ENCODE data around the gene KAT7. TPM values are rescaled to one million over a fixed set of nuclear protein-coding genes. Genes with fewer than 3 reads are reported as not detected.

Gene KAT7
- total RNA-seq, 1 donor from 2014 or later = 14.4 TPM

- ATAC-seq (no peak), DNase-seq (ENCODE audit: low spot score) (no peak)
Observed at GRCh38 chr17:49839455-49839854, 51.0 kb downstream of the KAT7 start.

DNA sequence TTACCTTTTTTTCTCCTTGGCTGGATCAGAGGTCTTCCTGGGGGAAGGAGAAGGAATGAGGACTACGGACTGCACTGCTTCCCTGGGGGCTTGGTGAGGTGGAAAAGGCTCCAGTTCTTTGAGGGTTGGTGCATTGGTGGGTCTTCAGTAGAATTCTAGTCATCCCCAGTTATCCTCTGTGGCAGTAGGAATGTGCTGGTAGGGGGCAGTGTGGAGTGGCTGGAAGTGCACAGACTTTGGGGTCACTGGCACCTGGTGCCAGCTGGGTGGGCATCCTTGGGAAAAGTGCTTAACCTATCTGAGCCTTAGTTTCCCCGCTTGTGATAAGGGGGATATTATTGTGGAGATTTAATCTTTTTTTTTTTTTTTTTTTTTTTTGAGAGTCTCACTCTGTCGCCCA lies 53.1 kb downstream of the KAT7 start:
- no peak for ATAC-seq
- DNase-seq (ENCODE audit: low spot score) = no peak

DNA sequence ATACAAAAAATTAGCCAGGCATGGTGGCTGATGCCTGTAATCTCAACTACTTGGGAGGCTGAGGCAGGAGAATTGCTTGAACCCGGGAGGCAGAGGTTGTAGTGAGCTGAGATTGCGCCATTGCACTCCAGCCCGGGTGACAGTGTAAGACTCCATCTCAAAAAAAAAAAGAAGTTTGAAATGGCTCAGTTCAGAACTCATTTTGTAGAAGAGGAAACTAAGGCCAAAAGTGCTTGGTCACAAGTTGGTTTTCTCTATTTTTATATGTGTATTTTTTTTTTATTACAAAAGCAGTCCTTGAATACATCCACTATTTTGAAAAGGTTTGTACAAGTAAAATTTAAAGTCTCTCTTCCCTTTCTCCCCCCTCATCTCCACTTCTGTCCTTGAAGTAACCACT lies 53.9 kb downstream of the KAT7 start:
- ATAC-seq (no peak), DNase-seq (ENCODE audit: low spot score) (no peak)

- no peak for ATAC-seq
- no peak for DNase-seq (ENCODE audit: low spot score)
Observed at GRCh38 chr17:49842846-49843245, 54.4 kb downstream of the KAT7 start.

GRCh38 chr17:49843774-49844350 lies 55.4 kb downstream of the KAT7 start:
- no peak for ATAC-seq
- DNase-seq (ENCODE audit: low spot score) = no peak

DNA sequence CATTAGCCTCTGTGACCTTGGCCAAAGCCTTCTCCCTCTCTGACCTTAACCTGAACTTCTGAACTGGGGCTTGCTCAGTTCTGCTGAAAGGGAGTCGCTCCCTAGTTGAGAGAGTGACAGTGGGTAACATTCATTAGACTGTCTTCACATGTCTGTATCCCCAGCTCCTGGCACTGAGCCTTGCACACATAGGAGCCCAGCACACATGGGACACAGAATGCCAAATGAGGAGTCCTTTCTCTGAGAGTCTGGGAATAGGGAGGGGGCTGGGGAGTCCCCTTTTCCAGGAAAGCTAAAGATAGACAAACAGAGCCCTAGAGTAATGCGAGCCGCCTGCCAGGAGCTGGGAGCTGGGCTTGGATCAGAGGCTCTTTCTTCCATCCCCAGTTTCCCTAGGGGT lies 56.8 kb downstream of the KAT7 start:
- DNase-seq (ENCODE audit: low spot score) (no peak), ATAC-seq (no peak)

- ATAC-seq (no peak), DNase-seq (ENCODE audit: low spot score) (no peak)
Observed at GRCh38 chr17:49846938-49847712, 58.6 kb downstream of the KAT7 start.

DNA sequence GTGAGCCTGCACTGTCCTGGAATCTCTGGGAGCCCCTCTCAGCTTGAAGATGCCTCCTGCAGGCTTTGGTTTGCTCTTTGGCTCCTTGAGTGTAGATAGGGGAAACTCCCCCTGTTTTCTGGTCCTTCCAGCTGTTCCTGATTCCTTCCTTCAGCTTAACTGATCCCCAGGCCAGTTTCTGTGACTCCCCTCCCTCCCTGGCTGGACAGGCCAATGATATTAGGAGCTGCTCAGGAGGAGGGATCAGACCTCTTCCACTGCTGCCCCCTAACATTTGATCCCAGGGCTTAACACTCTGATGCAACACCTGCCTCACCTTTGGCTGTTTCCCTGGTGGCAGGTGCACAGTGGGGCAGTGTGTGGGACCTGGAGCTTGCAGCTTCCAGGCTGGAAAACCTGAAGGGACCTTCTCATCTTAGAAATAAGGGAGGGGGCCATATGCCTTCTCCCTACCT lies 59.6 kb downstream of the KAT7 start, which contains the start of gene TAC4:
Gene TAC4 (minus strand): TSS at position 51 of the 455 bp plus-strand sequence. CDS start 52 bp downstream, outside the sequence.
- no peak for DNase-seq (ENCODE audit: low spot score)
- no peak for ATAC-seq

- ATAC-seq = no peak
- DNase-seq (ENCODE audit: low spot score) = no peak
Observed at GRCh38 chr17:49848739-49849138, 60.3 kb downstream of the KAT7 start.

- DNase-seq (ENCODE audit: low spot score) = no peak
- no peak for ATAC-seq
Observed at GRCh38 chr17:49850218-49850610, 61.7 kb downstream of the KAT7 start.

DNA sequence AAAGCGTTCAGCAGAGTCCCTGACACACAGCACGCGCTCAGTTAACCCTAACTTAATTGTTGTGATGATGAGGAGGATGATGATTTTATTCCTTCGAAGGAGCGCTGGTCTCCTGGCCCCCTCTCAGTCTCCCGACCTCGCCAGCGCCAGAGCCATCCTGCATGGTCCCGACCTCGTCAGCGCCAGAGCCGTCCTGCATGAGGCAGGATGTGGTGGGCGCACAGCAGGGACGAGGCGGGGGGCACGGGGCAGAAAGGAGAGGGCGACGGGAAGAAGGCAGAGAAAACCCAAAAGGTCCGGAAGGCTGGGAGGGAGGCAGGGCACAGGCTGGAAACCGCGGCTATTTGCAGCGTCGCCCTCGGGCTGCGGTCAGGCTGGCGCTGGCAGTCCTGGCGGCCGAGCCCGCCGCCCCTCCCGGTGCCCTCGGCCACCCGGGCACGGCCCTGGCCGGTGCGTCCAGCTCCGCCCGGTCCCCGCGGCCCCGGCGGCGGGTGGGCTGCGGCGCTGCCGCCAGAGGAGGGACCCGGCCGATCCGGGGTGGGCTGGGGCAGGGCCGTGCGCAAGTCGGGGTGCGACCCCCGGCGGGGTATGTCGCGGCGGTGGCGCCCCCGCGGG lies 62.4 kb downstream of the KAT7 start:
- ATAC-seq = peak; percentile 68
- DNase-seq (ENCODE audit: low spot score) = no peak

DNA sequence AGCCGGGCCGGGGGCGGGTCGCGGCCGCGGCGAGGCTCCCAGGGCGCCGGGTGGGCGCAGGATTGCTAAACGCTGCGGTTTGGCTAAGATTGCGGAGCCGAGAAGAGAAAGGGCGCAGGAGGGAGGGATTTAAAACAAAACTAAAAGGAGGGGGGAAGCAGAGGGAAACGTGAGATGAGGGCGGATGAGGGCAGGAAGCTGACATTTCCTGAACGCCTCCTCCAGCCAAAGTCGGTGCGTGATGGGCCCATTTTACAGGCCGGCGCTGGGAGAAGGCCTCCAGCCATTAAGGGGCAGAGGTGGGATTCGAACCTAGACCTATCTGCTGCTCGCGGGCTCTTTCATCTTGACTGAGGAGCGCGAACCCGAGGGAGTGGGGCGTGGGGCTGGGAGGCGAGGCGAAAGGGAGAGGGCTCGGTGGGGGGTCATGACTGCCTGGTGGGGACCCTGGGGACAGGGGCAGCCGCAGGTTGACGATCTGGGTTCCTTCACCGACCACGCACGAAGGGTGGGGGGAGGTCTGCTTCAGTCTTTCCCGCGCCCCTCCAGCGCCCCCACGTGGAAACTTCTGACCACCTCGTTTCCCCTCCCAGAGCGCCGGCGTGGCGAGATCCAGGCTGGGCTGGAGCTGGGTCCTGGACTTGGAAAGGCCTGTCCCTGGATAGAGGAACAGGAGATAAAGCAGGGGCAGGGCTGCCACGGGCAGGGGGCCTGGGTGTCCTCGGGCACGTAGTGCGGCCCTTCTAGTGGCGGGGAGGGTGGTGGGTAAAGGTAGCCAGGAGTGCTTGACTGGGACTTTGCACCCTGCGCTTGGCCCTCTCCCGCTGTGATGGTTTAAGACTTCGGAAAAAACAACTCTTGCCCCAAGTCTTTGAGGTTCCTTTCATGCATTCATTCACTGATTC lies 63.2 kb downstream of the KAT7 start:
- no peak for DNase-seq (ENCODE audit: low spot score)
- peak; percentile 54 for ATAC-seq

DNA sequence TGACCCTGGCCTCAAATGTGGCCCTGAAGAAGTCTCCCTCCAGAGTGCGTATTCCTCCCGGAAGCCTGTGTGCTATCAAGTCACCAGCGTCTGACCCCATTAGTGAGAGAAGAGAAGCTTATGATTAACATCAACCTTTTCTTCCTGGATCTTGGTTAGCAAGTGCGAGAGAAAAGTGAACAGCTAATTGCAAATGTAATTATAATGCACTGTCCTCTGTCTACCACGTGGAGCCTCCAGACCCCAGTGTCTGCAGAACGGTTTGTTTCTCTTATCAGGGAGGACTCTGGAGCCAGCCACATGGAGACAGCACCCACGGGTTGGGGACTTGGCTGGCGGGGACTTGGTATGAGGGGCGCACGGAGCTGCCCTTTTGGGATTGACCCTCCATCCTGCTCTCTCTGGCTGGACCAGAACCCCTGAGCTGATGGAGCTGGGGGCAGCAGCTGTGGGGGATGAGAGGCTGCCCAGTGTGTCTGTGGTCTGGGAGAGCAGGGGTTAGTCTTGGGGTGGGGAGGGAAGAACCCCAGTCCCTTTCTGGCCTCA lies 65.1 kb downstream of the KAT7 start:
- ATAC-seq (no peak), DNase-seq (ENCODE audit: low spot score) (no peak)

GRCh38 chr17:49854126-49854525 lies 65.6 kb downstream of the KAT7 start:
- DNase-seq (ENCODE audit: low spot score) (no peak), ATAC-seq (no peak)

GRCh38 chr17:49858796-49859195 lies 70.3 kb downstream of the KAT7 start:
- no peak for ATAC-seq

GRCh38 chr17:49859991-49860953 lies 71.8 kb downstream of the KAT7 start:
- no peak for DNase-seq (ENCODE audit: low spot score)

More at GRCh38 chr17:49858796-49859195, 70.3 kb downstream of the KAT7 start:
- DNase-seq (ENCODE audit: low spot score) = no peak

DNA sequence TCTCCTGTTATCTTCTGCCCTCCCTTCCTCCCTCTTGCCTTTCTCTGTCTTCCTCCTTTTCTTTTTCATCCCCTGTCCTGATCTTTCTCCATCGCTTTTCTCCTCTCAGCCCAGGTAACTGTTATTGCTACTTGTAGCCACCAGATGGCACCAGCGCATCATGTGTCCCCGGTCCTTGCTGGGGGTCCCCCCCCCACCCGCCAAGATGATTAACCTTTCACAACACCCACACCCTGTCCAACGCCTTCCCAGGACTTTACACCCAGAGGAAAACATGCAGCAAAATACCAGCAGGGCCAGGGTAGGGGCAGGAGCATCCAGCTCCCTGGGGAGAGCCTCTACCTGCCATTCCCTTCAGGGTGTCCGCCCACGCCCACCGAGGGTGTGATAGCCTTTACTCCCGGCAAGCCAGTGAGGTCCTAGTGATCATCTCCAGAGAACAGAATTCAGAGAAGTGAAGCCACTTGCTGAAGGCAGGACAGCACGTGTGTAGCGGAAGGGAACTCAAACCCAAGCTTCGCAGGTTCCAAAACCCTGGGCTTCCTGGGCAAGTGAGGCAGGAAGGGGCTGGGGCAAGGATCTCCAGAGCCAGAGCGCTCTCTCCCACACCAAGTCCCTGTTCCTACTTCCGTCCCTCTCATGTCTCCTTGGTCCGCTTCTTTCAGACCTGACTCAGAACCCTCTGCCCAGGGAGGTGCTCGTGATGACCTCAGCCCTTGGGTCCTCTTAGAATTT lies 72.8 kb downstream of the KAT7 start:
- peak; percentile 55 for DNase-seq (ENCODE audit: low spot score)
- peak; percentile 76 for ATAC-seq

More at GRCh38 chr17:49859991-49860953, 71.8 kb downstream of the KAT7 start:
- peak; percentile 61 for ATAC-seq

DNA sequence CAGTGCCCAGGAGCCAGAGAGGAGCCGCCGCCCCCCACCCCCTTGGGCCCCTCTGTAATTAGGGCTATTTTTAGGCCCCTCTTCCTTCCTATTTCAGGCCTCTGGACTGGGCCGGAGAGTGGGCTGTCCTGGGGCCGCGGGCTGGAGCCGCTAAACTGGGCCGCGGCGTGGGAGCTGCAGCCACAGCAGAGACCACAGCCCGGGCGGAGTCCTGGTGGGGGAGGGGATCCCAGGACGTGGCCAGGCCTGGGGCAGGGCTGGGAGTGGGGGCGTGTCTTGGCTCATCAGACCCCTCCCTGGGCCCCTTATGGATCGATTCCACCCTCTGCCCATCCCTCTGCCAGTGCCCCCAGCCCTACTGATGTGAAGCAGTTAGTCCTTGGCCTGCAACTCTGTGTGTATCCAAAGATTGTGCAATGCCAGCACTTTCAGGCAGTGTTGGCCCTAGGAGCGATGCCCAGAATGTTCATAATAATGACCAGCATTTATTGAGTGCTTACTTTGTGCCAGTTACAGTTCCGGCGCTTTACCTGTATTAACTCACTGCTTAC lies 74.4 kb downstream of the KAT7 start:
- DNase-seq (ENCODE audit: low spot score) = no peak
- ATAC-seq = peak; percentile 60

GRCh38 chr17:49866019-49866380 lies 77.5 kb downstream of the KAT7 start:
- ATAC-seq = no peak
- DNase-seq (ENCODE audit: low spot score) = no peak
